Spleen (tissue), 11 donors: ENCODE results near the gene PCBP3. TPM values are rescaled to one million over a fixed set of nuclear protein-coding genes. Genes with fewer than 3 reads are reported as not detected.

ENCODE experiments used
- DNase-seq: peaks from one replicate; pipeline ENCODE4 v3.0.0-alpha.2; 2020
- H3K27ac ChIP-seq, 8 donors: fragments of 200-600 bp; sonication (generic) in 7 of 8; 1 replicate in 4 of 8; 2 replicates in 4 of 8; pipeline versions ENCODE4 v1.5.0 to v1.8.0; 2016 to 2021; ENCODE audit warnings: inconsistent platforms in 4 of 8, mild to moderate bottlenecking in 4 of 8, moderate library complexity in 1 of 8
- H3K27me3 ChIP-seq, 7 donors: fragments of 200-600 bp; sonication (generic) in 6 of 7; replicated peaks in 1 of 7; 1 replicate in 4 of 7; 2 replicates in 3 of 7; pipeline versions ENCODE4 v1.5.0 to v1.8.0; 2016 to 2021; ENCODE audit warnings: inconsistent platforms in 3 of 7, mild to moderate bottlenecking in 1 of 7
- H3K36me3 ChIP-seq, 6 donors: fragments of 200-600 bp; sonication (generic) in 5 of 6; 1 replicate in 4 of 6; 2 replicates in 2 of 6; pipeline versions ENCODE4 v1.5.0 to v1.8.0; 2016 to 2021; ENCODE audit warnings: inconsistent platforms in 2 of 6
- H3K4me1 ChIP-seq, 6 donors: fragments of 200-600 bp; sonication (generic) in 5 of 6; 1 replicate in 3 of 6; 2 replicates in 3 of 6; pipeline versions ENCODE4 v1.5.0 to v1.8.0; 2016 to 2021; ENCODE audit warnings: inconsistent platforms in 3 of 6
- H3K4me3 ChIP-seq, 8 donors: fragments of 200-600 bp; sonication (generic) in 7 of 8; 1 replicate in 4 of 8; 2 replicates in 4 of 8; pipeline versions ENCODE4 v1.5.0 to v1.8.0; 2016 to 2021; ENCODE audit warnings: inconsistent platforms in 4 of 8, mild to moderate bottlenecking in 4 of 8, moderate library complexity in 2 of 8
- H3K9me3 ChIP-seq, 8 donors: fragments of 200-600 bp; sonication (generic) in 7 of 8; 1 replicate in 4 of 8; 2 replicates in 4 of 8; pipeline versions ENCODE4 v1.5.0 to v1.8.0; 2016 to 2021; ENCODE audit warnings: inconsistent platforms in 4 of 8
- CTCF ChIP-seq, 11 experiments: fragments of 200-600 bp in 7 of 11; fragments of 450-650 bp in 4 of 11; sonication (generic) in 4 of 11; IDR thresholded peaks in 8 of 11; conservative IDR thresholded peaks in 3 of 11; 1 replicate in 7 of 11; 2 replicates in 4 of 11; pipeline versions ENCODE4 v1.4.0 to v1.8.0; 2016 to 2021; ENCODE audit warnings: antibody characterized with exemption in 11 of 11, inconsistent platforms in 4 of 11, mild to moderate bottlenecking in 1 of 11
- POLR2A ChIP-seq, 3 donors: fragments of 450-650 bp; IDR thresholded peaks; one replicate each; pipeline ENCODE4 v1.5.1; 2017; ENCODE audit warnings: antibody characterized with exemption in 3 of 3, mild to moderate bottlenecking in 1 of 3
- POLR2AphosphoS5 ChIP-seq, 3 donors: sonication (generic); formaldehyde crosslinking; IDR thresholded peaks; one replicate each; pipeline ENCODE4 v1.5.1; 2017; ENCODE audit warnings: antibody characterized with exemption in 3 of 3
- WGBS, 5 donors: extraction: QIAGEN DNeasy Blood & Tissue Kit in 3 of 5; methylation state at CpG; one replicate each; pipeline versions ENCODE4 v1.1.5 to v1.1.7; 2013 to 2018; 5-methylcytosine and 5-hydroxymethylcytosine counted together
- intact Hi-C: fragments of 100-400 bp; cut with DNase I; formaldehyde crosslinking; loops from one replicate; pipeline ENCODE4 v1.15.0; 2023; ENCODE audit warnings: low total_unique reads
- polyA plus RNA-seq, 3 donors: library from polyadenylated mRNA; stranded (reverse); fragments of 200-250 nt; gene quantifications; one replicate each; pipeline ENCODE4 v1.2.1, GENCODE V29; 2013
- total RNA-seq, 7 donors: library from RNA; depleted of rRNA in 3 of 7; stranded (reverse); fragments of >200 nt in 3 of 7; fragmentation: NEBNext Ultra II Directional in 4 of 7; extraction: Animal tissue kit (Norgen Biotek cat#: 25700) in 4 of 7; gene quantifications; one replicate each; pipeline versions ENCODE4 v1.1.0 to v1.2.1, GENCODE V29; 2016 to 2021
- donor health status: healthy with polysubstance abuse.
- donor health status: DM: no; HTN: no; CAD: no; lungs with moderate emphysema.
- donor health status: DM: no; HTN: no; CAD: no.
- donor health status: Bipolar disorder and iron deficiency.
- donor health status: healthy.
- donor health status: DM: no; HTN: no; CAD: no.
- donor health status: DM: yes; HTN: yes; CAD: no.

Gene PCBP3
- total and polyA plus RNA-seq, 10 donors, result 4.2 to 31.6 (median 15.2) TPM

DNA sequence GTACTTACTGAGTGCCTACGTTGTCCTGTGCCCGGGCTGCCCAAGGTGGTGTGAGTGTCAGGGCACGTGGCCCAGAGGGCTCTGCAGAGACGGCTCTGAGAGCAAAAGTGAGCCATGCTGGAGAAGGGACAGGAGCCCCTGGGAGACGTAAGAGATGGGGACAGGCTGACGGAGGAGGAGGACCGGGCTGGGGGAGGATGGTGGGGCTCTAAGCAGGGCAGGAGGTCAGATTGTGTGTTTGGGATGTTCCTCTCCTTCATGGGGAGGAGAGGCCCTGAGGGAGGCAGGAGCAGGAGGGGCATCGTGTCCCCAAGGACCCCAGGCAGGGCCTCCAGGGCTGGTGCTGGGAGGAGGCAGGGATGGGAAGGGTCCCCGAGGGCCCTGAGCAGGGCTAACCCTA, 158.9 kb downstream of the PCBP3 start:
- 69 to 79% (median 72%) methylated on average over 8 to 9 of the region's 9 CpGs for whole genome bisulfite sequencing, 5 donors
- H3K9me3 ChIP-seq, result peaks cover 0 to 1% (median 0%) of the 10 kb centered on the region in 8 donors
- intact Hi-C loops, result no loop called here
- peaks cover 0 to 18% (median 0%) of the 10 kb centered on the region in 6 donors for H3K36me3 ChIP-seq
- no peaks in the 10 kb centered on the region for H3K27me3 ChIP-seq
- no peak overlapping the region for H3K27ac ChIP-seq
- no peak overlapping the region for H3K4me3 ChIP-seq
- TF ChIP-seq POLR2AphosphoS5 (IDR thresholded peaks at IDR 0.05) (no peak), CTCF (IDR thresholded peaks at IDR 0.05 in 8 of 11, conservative IDR thresholded peaks at IDR 0.05 in 3 of 11) (no peak), POLR2A (IDR thresholded peaks at IDR 0.05) (no peak)
- no peaks in the 10 kb centered on the region for H3K4me1 ChIP-seq
- DNase-seq, result no peak

DNA sequence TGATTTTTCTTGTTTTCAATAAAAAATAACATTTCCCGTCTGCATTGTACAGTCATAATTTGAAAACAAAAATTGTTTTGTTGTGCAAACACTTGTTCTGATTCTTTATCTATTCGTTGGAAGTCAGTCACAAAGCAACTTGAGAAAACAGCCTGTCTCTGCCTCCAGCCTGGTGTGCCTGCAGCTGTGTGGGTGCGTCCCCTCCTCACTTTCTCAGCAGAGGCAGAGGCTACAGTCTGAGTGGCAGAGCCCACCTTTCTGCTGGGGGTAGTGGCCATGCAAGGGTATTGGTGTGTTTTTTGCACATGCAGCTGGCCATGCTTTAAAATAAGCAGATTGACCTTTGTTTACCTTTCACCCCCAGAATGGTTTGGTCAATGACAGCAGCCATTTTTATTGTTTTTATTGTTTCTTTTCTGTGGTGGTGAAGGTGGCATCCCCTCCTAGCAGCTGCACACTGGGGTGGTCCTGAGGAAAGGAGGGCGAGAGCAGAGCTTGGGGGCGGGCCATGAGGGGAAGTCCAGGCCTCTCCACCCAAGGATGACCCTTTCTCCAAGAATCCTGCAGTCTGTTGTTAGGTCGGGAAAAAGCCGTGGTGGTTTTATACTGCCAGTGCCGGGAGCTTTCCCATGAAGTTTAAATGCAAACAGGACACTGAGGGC, 159.6 kb downstream of the PCBP3 start:
- peaks cover 0 to 18% (median 0%) of the 10 kb centered on the region in 6 donors for H3K36me3 ChIP-seq
- no peak overlapping the region for H3K4me3 ChIP-seq
- 76 to 86% (median 79%) methylated on average over 7 to 8 of the region's 8 CpGs for WGBS, 5 donors
- TF ChIP-seq CTCF (IDR thresholded peaks at IDR 0.05 in 8 of 11, conservative IDR thresholded peaks at IDR 0.05 in 3 of 11) (no peak), POLR2AphosphoS5 (IDR thresholded peaks at IDR 0.05) (no peak), POLR2A (IDR thresholded peaks at IDR 0.05) (no peak)
- intact Hi-C loops, result no loop called here
- no peaks in the 10 kb centered on the region for H3K27me3 ChIP-seq
- H3K27ac ChIP-seq, result no peak overlapping the region
- peaks cover 0 to 4% (median 0%) of the 10 kb centered on the region in 8 donors for H3K9me3 ChIP-seq
- DNase-seq, result no peak
- no peaks in the 10 kb centered on the region for H3K4me1 ChIP-seq

DNA sequence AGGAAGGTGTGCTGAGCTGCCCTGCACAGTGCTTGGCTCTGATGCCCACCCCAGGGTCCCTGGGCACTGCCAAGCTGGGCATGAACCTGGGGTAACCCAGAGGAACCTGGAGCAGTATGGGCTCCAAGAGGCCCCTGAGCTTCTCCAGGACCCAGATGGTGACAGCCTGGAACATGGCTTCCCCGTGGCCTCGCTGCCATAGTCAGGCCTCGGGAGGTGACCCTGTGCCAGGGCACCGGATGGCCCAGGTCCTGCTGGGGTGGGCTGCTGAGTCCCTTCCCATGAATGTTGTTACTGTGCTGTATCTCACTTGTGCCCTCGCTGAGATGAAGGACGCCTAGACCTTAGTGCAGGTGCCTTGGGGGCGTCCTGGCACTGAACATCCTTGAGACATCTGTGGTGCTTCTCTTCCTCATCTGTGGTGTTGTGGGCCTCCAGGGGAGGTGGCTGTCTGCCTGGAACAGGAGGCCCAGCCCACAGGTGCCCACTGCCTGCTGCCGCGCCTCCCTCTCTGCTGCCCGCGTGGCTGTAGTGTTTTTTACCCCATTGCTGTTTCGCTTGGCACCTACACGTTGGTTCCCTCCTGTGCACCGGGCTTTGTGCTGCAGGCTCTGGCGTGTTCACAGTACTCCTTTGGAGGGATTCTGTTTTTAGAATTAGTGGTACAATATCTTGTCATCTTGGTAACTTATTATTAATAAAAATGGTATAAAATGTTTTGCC, 160.3 kb downstream of the PCBP3 start:
- WGBS, 5 donors, result 77 to 93% (median 86%) methylated on average over 8 to 15 of the region's 15 CpGs
- no peak for DNase-seq
- H3K4me1 ChIP-seq, result no peaks in the 10 kb centered on the region

More for the DNA sequence above, 160.3 kb downstream of the PCBP3 start:
- intact Hi-C loops, result no loop called here
- H3K9me3 ChIP-seq, result peaks cover 0 to 4% (median 0%) of the 10 kb centered on the region in 8 donors
- H3K4me3 ChIP-seq, result no peak overlapping the region
- H3K36me3 ChIP-seq, result peaks cover 0 to 18% (median 0%) of the 10 kb centered on the region in 6 donors
- no peaks in the 10 kb centered on the region for H3K27me3 ChIP-seq
- no peak overlapping the region for H3K27ac ChIP-seq
- TF ChIP-seq POLR2AphosphoS5 (IDR thresholded peaks at IDR 0.05) (no peak), CTCF (IDR thresholded peaks at IDR 0.05 in 8 of 11, conservative IDR thresholded peaks at IDR 0.05 in 3 of 11) (no peak), POLR2A (IDR thresholded peaks at IDR 0.05) (no peak)
